ENCODE results near the gene BMP4.

The BMP4 gene

GRCh38 chr14:53943751-53944083 is 12.9 kb downstream of the BMP4 start:
- DNase-seq, result no peak

DNA sequence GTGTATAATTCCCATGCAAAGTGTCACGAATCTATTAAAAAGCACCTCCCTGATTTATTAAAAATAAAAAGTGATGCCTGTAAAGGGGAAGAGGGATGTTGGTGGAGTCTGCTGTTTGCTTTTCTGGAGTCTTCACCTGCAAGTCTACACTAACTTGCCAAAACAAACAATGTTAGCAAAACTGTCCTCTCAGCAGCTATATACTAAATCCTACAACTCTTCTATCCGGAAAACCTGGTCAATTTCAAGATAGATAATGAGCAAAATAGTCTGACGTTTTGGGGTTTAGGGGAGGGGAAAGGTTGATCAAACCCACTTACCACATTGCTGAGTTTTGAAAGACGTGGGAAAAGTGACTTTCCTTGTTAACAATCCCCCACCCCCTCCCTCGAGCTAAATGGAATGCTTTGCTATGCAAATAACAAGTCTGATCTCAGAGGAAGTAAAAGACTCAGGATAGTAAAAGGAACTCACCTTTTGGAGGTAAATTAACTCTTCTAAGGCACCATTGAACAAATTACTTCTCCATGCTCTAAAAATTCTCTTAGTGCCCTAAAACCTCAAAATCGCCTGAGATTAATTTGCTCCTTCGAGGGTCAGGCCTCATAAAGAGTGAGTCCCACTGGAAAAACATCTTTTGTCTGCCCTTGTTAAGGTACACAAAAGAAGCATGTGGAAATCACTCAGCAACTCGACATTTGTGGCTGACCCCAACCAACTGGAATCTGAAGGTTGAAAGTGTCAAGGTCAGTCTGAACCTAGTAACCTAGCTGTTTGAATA is 13.5 kb downstream of the BMP4 start:
- no peak for DNase-seq

- no peak for DNase-seq
Measured at GRCh38 chr14:53938136-53938837, 18.3 kb downstream of the BMP4 start.

GRCh38 chr14:53934778-53935414 is 21.7 kb downstream of the BMP4 start:
- no peak for DNase-seq

GRCh38 chr14:53932966-53933365 is 23.7 kb downstream of the BMP4 start:
- DNase-seq, result no peak

DNA sequence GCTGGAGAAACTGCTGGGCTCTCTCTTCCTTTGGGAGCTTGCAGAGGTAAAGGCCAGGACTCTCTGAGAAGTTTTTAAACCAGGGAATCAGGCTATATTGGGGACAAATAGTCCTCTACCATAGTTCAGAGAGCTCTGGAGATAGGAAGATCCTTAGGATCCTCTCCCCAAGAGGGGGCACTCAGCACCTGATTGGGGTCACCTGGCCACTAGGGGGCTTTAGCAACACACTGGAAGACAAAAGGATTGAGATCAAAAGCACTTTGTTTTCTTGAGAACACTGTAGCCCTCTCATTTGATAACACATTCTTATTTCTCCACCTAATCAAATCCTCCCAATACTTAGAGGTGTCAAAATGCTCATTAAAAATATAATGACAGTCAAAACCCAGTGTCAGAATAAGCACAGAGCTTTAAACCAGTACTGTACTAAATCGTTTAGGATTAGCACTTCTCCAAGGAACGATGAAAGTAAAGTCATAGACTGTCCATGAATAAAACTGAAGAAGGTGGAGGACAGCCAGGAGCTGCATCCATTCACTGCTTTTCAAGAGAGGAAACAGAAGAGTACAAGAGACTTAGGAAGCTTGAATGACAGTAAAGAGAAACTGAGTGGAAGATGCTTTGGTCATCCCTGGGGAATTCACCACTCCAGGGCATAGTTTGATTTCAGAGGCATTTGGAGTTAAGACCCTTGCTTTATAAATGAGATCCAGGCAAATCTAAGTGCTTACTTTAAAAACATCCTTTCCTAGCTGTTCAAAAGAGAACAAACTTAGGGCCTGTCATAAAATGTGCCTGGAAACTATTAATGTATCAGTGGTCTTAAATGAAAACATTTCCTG is 26.5 kb downstream of the BMP4 start:
- DNase-seq, result no peak

DNA sequence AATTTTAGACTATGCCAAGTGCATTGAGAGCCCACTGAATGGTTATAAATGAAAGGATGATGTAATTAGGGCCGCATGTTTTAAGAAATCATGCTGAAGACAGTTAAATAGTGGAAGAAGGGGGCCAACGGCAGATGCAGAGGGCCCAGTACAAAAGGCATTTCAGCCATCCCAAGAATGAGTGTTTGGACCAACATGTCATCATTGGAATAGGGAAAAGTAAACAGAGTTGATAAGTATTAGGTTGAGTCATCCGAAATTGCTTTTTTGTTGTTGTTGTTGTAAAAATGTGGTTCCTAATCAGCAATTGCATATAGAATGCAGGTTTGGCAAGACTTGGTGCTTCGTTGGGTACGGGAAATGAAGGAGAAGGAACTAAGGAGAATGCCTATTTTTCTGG is 29.5 kb downstream of the BMP4 start:
- DNase-seq, result no peak

DNA sequence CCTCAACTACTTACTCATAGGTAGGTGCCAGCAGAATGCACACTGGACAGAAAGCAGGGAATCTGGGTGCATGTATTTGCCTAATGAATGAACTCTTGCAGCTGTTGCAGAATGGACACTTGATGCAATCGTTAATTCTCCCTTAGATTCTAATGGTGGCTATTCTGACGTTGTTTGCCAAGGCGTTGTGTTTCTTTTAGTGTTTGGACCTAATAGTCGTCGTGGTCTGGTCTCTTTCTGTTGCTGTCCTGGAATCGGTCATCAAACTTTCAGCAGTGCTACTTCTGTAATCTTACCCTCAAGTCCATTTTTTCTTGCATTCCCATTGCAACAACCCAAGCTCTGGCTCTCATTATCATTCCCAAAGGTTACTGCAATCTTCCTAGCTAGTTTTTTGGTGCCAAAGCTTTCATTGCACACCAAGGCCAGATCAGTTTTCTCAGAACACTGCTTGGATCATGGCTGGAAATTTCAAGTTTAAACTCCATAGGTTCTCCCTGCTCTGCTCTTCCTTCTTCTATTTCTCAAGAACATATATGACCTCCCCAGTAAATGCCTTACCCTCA is 31.3 kb downstream of the BMP4 start:
- no peak for DNase-seq

DNA sequence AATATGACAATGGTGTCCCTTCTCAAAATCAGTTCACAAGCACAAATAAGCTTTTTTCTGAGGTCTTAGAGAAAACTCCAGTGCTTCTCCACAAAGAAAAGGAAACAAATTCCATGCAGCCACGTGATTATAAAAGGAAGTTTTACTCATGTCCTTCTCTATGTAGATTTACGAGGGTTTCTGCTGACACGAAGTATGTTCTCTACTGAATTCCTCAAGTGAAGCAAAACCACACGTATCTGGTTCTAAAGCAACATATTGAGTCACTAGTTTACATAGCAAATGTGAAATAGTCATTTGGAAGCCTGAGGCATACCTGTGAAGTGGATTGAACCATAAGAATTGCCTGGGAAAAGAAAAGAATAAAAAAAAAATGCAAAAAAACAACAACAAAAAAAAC is 31.9 kb downstream of the BMP4 start:
- DNase-seq, result no peak

- no peak for DNase-seq
Measured at GRCh38 chr14:53921027-53921426, 35.6 kb downstream of the BMP4 start.

DNA sequence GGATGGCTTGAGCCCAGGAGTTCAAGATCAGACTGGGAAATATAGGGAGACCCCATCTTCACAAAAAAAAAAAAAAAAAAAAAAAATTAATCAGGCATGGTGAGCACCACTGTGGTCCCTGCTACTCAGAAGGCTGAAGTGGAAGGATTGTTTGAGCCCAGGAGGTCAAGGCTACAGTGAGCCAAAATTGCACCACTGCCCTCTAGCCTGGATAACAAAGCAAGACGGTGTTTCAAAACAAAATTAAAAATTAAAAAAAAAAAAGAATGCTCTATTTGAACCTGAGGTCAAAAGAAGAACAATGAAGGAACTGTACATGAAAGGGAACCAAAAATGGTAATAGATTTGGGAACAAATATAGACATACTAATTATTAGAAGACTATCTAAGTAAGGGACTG is 40.4 kb downstream of the BMP4 start:
- DNase-seq, result no peak

- no peak for DNase-seq
Measured at GRCh38 chr14:53915364-53916014, 41.1 kb downstream of the BMP4 start.

GRCh38 chr14:53912021-53912420 is 44.6 kb downstream of the BMP4 start:
- no peak for DNase-seq

DNA sequence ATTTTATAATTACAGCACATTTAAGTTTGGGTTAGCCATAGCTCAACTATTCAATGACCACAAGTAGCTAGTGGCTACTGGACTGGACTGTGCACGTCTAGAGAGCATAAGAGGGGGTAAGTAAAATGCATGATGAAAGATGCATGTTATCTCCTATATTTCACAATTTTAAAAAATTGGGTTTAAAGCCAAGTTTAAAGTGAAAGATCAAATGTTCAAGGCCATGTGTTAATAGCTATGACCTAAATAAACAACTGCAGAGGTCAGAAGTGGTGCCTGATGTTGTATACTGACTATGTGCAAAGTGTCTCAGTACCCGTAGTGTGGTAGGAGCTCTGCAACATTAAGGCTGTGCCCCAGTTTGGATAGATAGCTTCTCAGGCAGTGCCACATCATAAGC is 48.2 kb downstream of the BMP4 start:
- no peak for DNase-seq

- DNase-seq, result no peak
Measured at GRCh38 chr14:53902307-53902706, 54.3 kb downstream of the BMP4 start.

GRCh38 chr14:53900499-53900898 is 56.1 kb downstream of the BMP4 start:
- no peak for DNase-seq

Measured in DMS 273 treated with DMSO at 0.1 percent for 48 hours (cell line).